Adrenal gland (tissue), 5 donors: ENCODE results near the gene KCNJ18.
"Not testable (repeated sequence)": the region's sequence is repeated elsewhere in the genome, so short reads cannot be mapped to it uniquely, and the experiment has no call there.

Experiments
- CTCF ChIP-seq, 6 experiments: fragments of 450-650 bp in 4 of 6; fragments of 200-600 bp in 2 of 6; sonication (generic) in 1 of 6; IDR thresholded peaks; 1 replicate in 5 of 6; 2 replicates in 1 of 6; pipeline versions ENCODE4 v1.5.1 to v1.8.0; 2016 to 2021; ENCODE audit warnings: antibody characterized with exemption in 6 of 6, mild to moderate bottlenecking in 2 of 6, moderate library complexity in 1 of 6
- POLR2A ChIP-seq, 2 donors: fragments of 450-650 bp; IDR thresholded peaks; one replicate each; pipeline ENCODE4 v1.6.1; 2017; ENCODE audit warnings: antibody characterized with exemption in 2 of 2, mild to moderate bottlenecking in 2 of 2, moderate library complexity in 1 of 2
- donor health status: DM: no; HTN: no; CAD: no.

- not testable (repeated sequence) for TF ChIP-seq CTCF, POLR2A (IDR thresholded peaks at IDR 0.05)
These were observed 38.8 kb downstream of the KCNJ18 start for GRCh38 chr17:21731076-21731475.
